Measurements from ENCODE around the gene PITPNM3. TPM values are rescaled to one million over a fixed set of nuclear protein-coding genes. Genes with fewer than 3 reads are reported as not detected.
A peak's percentile ranks its signal among the peaks of the same experiment; 100 is the strongest.

The PITPNM3 gene
- total and polyA plus RNA-seq, 4 donors = 2.0 to 12.6 (median 5.4) TPM

- Histone ChIP-seq H3K4me3 (no peak overlapping the region), H3K27me3 (ENCODE audit: control insufficient read depth in 3 of 3, insufficient read depth in 3 of 3, low read length in 2 of 3) (no peaks in the 10 kb centered on the region), H3K4me1 (ENCODE audit: control insufficient read depth in 5 of 5, insufficient read depth in 5 of 5, low read length in 5 of 5) (peaks cover 0 to 9% (median 6%) of the 10 kb centered on the region in 5 donors), H3K27ac (ENCODE audit: low read depth in 1 of 2, low read length in 1 of 2) (no peak overlapping the region), H3K36me3 (ENCODE audit: control insufficient read depth in 4 of 4, insufficient read depth in 4 of 4, low read length in 4 of 4) (no peaks in the 10 kb centered on the region), H3K9ac (ENCODE audit: insufficient read depth in 1 of 2, low read length in 2 of 2) (no peak overlapping the region), H3K9me3 (ENCODE audit: control insufficient read depth in 4 of 4, insufficient read depth in 3 of 4, low read length in 3 of 4) (peaks cover 0 to 2% (median 0%) of the 10 kb centered on the region in 4 donors)
- DNase-seq (peak in 1 of 3 donors; percentile 5), ATAC-seq (ENCODE audit: insufficient read depth, low FRiP score) (no peak)
- TF ChIP-seq, protein P1, sequence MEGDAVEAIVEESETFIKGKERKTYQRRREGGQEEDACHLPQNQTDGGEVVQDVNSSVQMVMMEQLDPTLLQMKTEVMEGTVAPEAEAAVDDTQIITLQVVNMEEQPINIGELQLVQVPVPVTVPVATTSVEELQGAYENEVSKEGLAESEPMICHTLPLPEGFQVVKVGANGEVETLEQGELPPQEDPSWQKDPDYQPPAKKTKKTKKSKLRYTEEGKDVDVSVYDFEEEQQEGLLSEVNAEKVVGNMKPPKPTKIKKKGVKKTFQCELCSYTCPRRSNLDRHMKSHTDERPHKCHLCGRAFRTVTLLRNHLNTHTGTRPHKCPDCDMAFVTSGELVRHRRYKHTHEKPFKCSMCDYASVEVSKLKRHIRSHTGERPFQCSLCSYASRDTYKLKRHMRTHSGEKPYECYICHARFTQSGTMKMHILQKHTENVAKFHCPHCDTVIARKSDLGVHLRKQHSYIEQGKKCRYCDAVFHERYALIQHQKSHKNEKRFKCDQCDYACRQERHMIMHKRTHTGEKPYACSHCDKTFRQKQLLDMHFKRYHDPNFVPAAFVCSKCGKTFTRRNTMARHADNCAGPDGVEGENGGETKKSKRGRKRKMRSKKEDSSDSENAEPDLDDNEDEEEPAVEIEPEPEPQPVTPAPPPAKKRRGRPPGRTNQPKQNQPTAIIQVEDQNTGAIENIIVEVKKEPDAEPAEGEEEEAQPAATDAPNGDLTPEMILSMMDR (IDR thresholded peaks at IDR 0.05; ENCODE audit: control extremely low read depth, extremely low read depth) = no peak
- 92 to 100% methylated on average over 3 of the region's 3 CpGs for WGBS, 2 donors
Measured at GRCh38 chr17:6501359-6501758, 55.0 kb downstream of the PITPNM3 start.

DNA sequence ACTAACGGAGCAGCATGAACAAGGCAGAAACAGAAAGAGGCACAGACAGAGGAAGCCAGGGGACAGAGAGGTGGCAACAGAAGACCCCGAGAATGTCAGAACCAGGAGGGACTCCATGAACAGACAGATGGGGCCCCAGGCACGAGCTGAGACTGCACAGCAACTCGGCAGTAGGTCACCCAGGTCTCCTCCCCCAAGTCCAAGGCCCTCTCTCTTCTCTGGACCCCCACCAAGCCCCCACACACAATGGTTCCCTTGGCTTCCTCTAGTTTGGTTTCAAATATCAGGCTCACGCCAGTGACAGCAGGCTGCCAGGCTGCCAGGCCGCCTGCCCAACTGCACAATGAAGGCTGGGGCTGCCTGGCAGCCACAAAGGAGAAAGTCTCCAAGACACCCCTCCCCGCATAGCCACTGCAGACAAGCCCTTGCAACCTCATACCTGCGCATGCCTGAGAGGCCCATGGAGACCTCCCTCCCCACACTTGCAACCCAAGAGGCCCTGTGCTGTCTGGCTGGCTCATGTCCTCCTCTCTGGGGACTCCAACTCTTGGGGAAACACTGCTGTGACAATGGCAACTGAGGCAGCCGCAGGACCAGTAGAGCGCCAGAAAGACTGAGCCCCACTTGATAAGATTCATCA, 57.3 kb downstream of the PITPNM3 start:
- Histone ChIP-seq H3K4me3 (no peak overlapping the region), H3K27me3 (ENCODE audit: control insufficient read depth in 3 of 3, insufficient read depth in 3 of 3, low read length in 2 of 3) (no peaks in the 10 kb centered on the region), H3K4me1 (ENCODE audit: control insufficient read depth in 5 of 5, insufficient read depth in 5 of 5, low read length in 5 of 5) (peaks cover 0 to 14% (median 6%) of the 10 kb centered on the region in 5 donors), H3K27ac (ENCODE audit: low read depth in 1 of 2, low read length in 1 of 2) (no peak overlapping the region), H3K9ac (ENCODE audit: insufficient read depth in 1 of 2, low read length in 2 of 2) (no peak overlapping the region), H3K36me3 (ENCODE audit: control insufficient read depth in 4 of 4, insufficient read depth in 4 of 4, low read length in 4 of 4) (no peaks in the 10 kb centered on the region), H3K9me3 (ENCODE audit: control insufficient read depth in 4 of 4, insufficient read depth in 3 of 4, low read length in 3 of 4) (peaks cover 0 to 2% (median 0%) of the 10 kb centered on the region in 4 donors)
- ATAC-seq (ENCODE audit: insufficient read depth, low FRiP score) = no peak
- WGBS, 2 donors = 89 to 94% methylated on average over 10 of the region's 10 CpGs
- TF ChIP-seq, protein P1 (IDR thresholded peaks at IDR 0.05; ENCODE audit: control extremely low read depth, extremely low read depth) = no peak
- no peak for DNase-seq

- Histone ChIP-seq H3K9ac (ENCODE audit: insufficient read depth in 1 of 2, low read length in 2 of 2) (no peak overlapping the region), H3K4me1 (ENCODE audit: control insufficient read depth in 5 of 5, insufficient read depth in 5 of 5, low read length in 5 of 5) (peaks cover 0 to 14% (median 6%) of the 10 kb centered on the region in 5 donors), H3K9me3 (ENCODE audit: control insufficient read depth in 4 of 4, insufficient read depth in 3 of 4, low read length in 3 of 4) (peaks cover 0 to 2% (median 0%) of the 10 kb centered on the region in 4 donors), H3K27ac (ENCODE audit: low read depth in 1 of 2, low read length in 1 of 2) (no peak overlapping the region), H3K27me3 (ENCODE audit: control insufficient read depth in 3 of 3, insufficient read depth in 3 of 3, low read length in 2 of 3) (no peaks in the 10 kb centered on the region), H3K36me3 (ENCODE audit: control insufficient read depth in 4 of 4, insufficient read depth in 4 of 4, low read length in 4 of 4) (no peaks in the 10 kb centered on the region), H3K4me3 (no peak overlapping the region)
- 79 to 81% methylated on average over 7 of the region's 7 CpGs for WGBS, 2 donors
- ATAC-seq (ENCODE audit: insufficient read depth, low FRiP score) (no peak), DNase-seq (no peak)
- TF ChIP-seq, protein P1 (IDR thresholded peaks at IDR 0.05; ENCODE audit: control extremely low read depth, extremely low read depth) = no peak
Measured at GRCh38 chr17:6498356-6498755, 58.0 kb downstream of the PITPNM3 start.
